Colonic mucosa (tissue), 4 donors: ENCODE data around the gene MRPL43. TPM values are rescaled to one million over a fixed set of nuclear protein-coding genes. Genes with fewer than 3 reads are reported as not detected.
"Not testable (repeated sequence)": the region's sequence is repeated elsewhere in the genome, so short reads cannot be mapped to it uniquely, and the experiment has no call there.

Experiments used
- DNase-seq: peaks from one replicate; pipeline ENCODE4 v3.0.0-alpha.2; 2020
- H3K27ac ChIP-seq: fragments of 200-600 bp; one replicate; pipeline ENCODE4 v1.8.0; 2021
- H3K27me3 ChIP-seq: fragments of 200-600 bp; one replicate; pipeline ENCODE4 v1.8.0; 2021
- H3K36me3 ChIP-seq: fragments of 200-600 bp; one replicate; pipeline ENCODE4 v1.8.0; 2021
- H3K4me1 ChIP-seq: fragments of 200-600 bp; one replicate; pipeline ENCODE4 v1.8.0; 2021; ENCODE audit warnings: mild to moderate bottlenecking
- H3K4me3 ChIP-seq: fragments of 200-600 bp; one replicate; pipeline ENCODE4 v1.8.0; 2021
- H3K9ac ChIP-seq, 2 donors: one replicate each; pipeline ENCODE4 v1.7.0; 2013; ENCODE audit warnings: control low read depth in 2 of 2, low read depth in 2 of 2, low read length in 2 of 2
- H3K9me3 ChIP-seq: fragments of 200-600 bp; one replicate; pipeline ENCODE4 v1.8.0; 2021
- intact Hi-C: fragments of 100-400 bp; cut with DNase I; formaldehyde crosslinking; loops from one replicate; pipeline ENCODE4 v1.14.1; 2022
- total RNA-seq, 2 donors: library from RNA; stranded (reverse); fragmentation: NEBNext Ultra II Directional in 1 of 2; extraction: Animal tissue kit (Norgen Biotek cat#: 25700) in 1 of 2; gene quantifications; one replicate each; pipeline ENCODE4 v1.2.1, GENCODE V29; 2021
- TF ChIP-seq, protein P1 (sequence below): fragments of 200-600 bp; IDR thresholded peaks from one replicate; pipeline ENCODE4 v1.8.0; 2022; ENCODE audit warnings: antibody characterized with exemption, mild to moderate bottlenecking
- donor health status: healthy.
- donor health status: DM: no; HTN: no; CAD: no.
- donor health status: DM: no; HTN: no; CAD: no.

Gene MRPL43
- 100 to 1,000 TPM in 1 of 2 donors, 10 to 100 TPM in 1; 71.5 to 105 TPM for total RNA-seq

- TF ChIP-seq, protein P1, sequence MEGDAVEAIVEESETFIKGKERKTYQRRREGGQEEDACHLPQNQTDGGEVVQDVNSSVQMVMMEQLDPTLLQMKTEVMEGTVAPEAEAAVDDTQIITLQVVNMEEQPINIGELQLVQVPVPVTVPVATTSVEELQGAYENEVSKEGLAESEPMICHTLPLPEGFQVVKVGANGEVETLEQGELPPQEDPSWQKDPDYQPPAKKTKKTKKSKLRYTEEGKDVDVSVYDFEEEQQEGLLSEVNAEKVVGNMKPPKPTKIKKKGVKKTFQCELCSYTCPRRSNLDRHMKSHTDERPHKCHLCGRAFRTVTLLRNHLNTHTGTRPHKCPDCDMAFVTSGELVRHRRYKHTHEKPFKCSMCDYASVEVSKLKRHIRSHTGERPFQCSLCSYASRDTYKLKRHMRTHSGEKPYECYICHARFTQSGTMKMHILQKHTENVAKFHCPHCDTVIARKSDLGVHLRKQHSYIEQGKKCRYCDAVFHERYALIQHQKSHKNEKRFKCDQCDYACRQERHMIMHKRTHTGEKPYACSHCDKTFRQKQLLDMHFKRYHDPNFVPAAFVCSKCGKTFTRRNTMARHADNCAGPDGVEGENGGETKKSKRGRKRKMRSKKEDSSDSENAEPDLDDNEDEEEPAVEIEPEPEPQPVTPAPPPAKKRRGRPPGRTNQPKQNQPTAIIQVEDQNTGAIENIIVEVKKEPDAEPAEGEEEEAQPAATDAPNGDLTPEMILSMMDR, result no peak
- intact Hi-C loops, result no loop called here
- Histone ChIP-seq H3K9ac (peak within 1 kb of the TSS; percentile 75 to 85), H3K9me3 (no peaks in the 10 kb centered on the region), H3K4me3 (peak within 1 kb of the TSS; percentile 86), H3K27ac (peak within 1 kb of the TSS; percentile 84), H3K27me3 (no peaks in the 10 kb centered on the region), H3K4me1 (peaks cover 6% of the 10 kb centered on the region), H3K36me3 (no peaks in the 10 kb centered on the region)
- DNase-seq, result peak; percentile 91
Measured at GRCh38 chr10:100986952-100987684, at the start of gene MRPL43, which contains the start of gene TWNK. Gene MRPL43 (minus strand): TSS chr10:100987497. CDS start chr10:100987443, 54 bp downstream. Gene TWNK (plus strand): TSS chr10:100987543. CDS start chr10:100988211, 668 bp downstream.

GRCh38 chr10:101036726-101037125 is 49.4 kb upstream of the MRPL43 start:
- intact Hi-C loops, result no loop called here
- no peak for DNase-seq
- peaks cover 6% of the 10 kb centered on the region for H3K36me3 ChIP-seq
- no peak overlapping the region for H3K9ac ChIP-seq
- no peak overlapping the region for H3K27ac ChIP-seq
- peaks cover 3% of the 10 kb centered on the region for H3K4me1 ChIP-seq
- TF ChIP-seq, protein P1, result no peak
- no peaks in the 10 kb centered on the region for H3K27me3 ChIP-seq
- no peak overlapping the region for H3K4me3 ChIP-seq
- H3K9me3 ChIP-seq, result no peaks in the 10 kb centered on the region

DNA sequence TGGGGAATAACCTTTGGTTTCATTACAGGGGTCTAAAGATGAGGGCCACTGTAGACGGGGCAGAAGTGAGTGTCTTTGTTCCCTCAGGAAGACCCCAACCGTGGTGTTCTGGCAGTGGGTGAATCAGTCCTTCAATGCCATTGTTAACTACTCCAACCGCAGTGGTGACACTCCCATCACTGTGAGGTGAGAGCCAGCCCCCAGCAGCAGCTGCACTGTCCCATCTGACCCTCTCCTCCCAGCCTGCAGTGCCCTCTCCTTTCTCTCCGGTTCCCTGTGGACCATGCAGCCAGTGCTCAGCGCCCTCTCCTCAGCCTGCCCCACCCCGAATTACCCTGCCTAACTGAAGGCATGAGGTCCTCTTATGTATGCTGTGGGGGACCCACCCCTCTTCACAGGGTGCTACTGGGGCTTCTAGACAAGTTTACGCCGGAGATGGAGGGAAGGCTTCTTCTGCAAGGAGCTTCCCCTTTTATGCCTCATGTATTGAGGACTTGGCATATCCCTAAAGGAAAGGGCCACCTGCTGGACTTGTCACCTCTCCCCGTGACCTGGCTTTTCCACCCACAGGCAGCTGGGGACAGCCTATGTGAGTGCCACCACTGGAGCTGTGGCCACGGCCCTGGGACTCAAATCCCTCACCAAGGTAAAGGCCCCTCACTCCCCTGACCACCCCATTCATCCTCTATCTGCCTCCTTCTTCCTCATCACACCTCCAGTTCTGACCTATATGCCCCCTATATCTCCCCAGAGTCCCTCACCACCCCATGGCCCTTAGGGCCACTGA is 48.8 kb upstream of the MRPL43 start:
- Histone ChIP-seq H3K9me3 (no peaks in the 10 kb centered on the region), H3K36me3 (peaks cover 6% of the 10 kb centered on the region), H3K4me1 (peaks cover 3% of the 10 kb centered on the region), H3K9ac (no peak overlapping the region), H3K27me3 (no peaks in the 10 kb centered on the region), H3K27ac (no peak overlapping the region), H3K4me3 (no peak overlapping the region)
- TF ChIP-seq, protein P1, result no peak
- DNase-seq, result no peak
- intact Hi-C loops, result no loop called here

DNA sequence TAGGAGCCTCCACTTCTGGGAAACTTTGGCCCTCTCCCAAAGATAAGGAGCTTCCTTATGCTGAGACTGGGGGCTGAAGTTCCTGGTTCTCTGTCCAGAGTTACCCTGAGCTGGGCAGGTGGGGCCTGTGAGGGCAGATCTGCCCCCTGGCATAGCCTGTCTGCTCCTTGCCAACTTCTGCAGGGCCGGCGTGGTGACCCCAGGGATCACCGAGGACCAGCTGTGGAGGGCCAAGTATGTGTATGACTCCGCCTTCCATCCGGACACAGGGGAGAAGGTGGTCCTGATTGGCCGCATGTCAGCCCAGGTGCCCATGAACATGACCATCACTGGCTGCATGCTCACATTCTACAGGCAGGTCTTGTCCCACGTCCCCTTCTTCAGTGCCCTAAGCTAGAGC is 48.0 kb upstream of the MRPL43 start:
- DNase-seq, result no peak
- intact Hi-C loops, result no loop called here
- TF ChIP-seq, protein P1, result no peak
- Histone ChIP-seq H3K27me3 (no peaks in the 10 kb centered on the region), H3K9me3 (no peaks in the 10 kb centered on the region), H3K4me3 (no peak overlapping the region), H3K4me1 (peaks cover 8% of the 10 kb centered on the region), H3K9ac (peak overlapping the region in 1 of 2 donors; percentile 9), H3K27ac (no peak overlapping the region), H3K36me3 (peaks cover 6% of the 10 kb centered on the region)

- H3K36me3 ChIP-seq, H3K9ac ChIP-seq, intact Hi-C loops, H3K27me3 ChIP-seq, H3K4me1 ChIP-seq, H3K4me3 ChIP-seq, H3K27ac ChIP-seq, H3K9me3 ChIP-seq, DNase-seq: not testable (repeated sequence)
Measured at GRCh38 chr10:101034404-101034803, 47.1 kb upstream of the MRPL43 start.
